ENCODE results near the gene AKT1S1.

Gene AKT1S1

GRCh38 chr19:49866933-49867782, 10.0 kb downstream of the AKT1S1 start, which contains the start of gene PNKP:
PNKP (minus strand) TSS chr19:49867576; CDS start chr19:49867204, 372 bp downstream.
- peak within 1 kb of the TSS; percentile 71 for H3K4me3 ChIP-seq (replicated peaks; ENCODE audit: low read depth, low read length)
- DNase-seq (ENCODE audit: extremely low read depth, low read depth): no peak
- no peak for TF ChIP-seq CTCF (IDR thresholded peaks at IDR 0.05; ENCODE audit: low read depth, low read length, missing control alignments)

- DNase-seq (ENCODE audit: extremely low read depth, low read depth): no peak
- H3K4me3 ChIP-seq (replicated peaks; ENCODE audit: low read depth, low read length): no peak overlapping the region
- TF ChIP-seq CTCF (IDR thresholded peaks at IDR 0.05; ENCODE audit: low read depth, low read length, missing control alignments): no peak
These were observed 12.3 kb downstream of the AKT1S1 start for GRCh38 chr19:49864890-49865289.

- no peak for TF ChIP-seq CTCF (IDR thresholded peaks at IDR 0.05; ENCODE audit: low read depth, low read length, missing control alignments)
- no peak overlapping the region for H3K4me3 ChIP-seq (replicated peaks; ENCODE audit: low read depth, low read length)
- no peak for DNase-seq (ENCODE audit: extremely low read depth, low read depth)
These were observed 13.2 kb downstream of the AKT1S1 start for GRCh38 chr19:49863935-49864320.

GRCh38 chr19:49863254-49863934, 13.8 kb downstream of the AKT1S1 start:
- H3K4me3 ChIP-seq (replicated peaks; ENCODE audit: low read depth, low read length): no peak overlapping the region
- DNase-seq (ENCODE audit: extremely low read depth, low read depth): no peak
- no peak for TF ChIP-seq CTCF (IDR thresholded peaks at IDR 0.05; ENCODE audit: low read depth, low read length, missing control alignments)

GRCh38 chr19:49862391-49863253, 14.5 kb downstream of the AKT1S1 start:
- no peak for DNase-seq (ENCODE audit: extremely low read depth, low read depth)
- TF ChIP-seq CTCF (IDR thresholded peaks at IDR 0.05; ENCODE audit: low read depth, low read length, missing control alignments): peak; percentile 34
- H3K4me3 ChIP-seq (replicated peaks; ENCODE audit: low read depth, low read length): no peak overlapping the region

GRCh38 chr19:49861541-49862378, 15.4 kb downstream of the AKT1S1 start:
- DNase-seq (ENCODE audit: extremely low read depth, low read depth): no peak
- no peak for TF ChIP-seq CTCF (IDR thresholded peaks at IDR 0.05; ENCODE audit: low read depth, low read length, missing control alignments)

More at GRCh38 chr19:49861541-49862378, 15.4 kb downstream of the AKT1S1 start:
- no peak overlapping the region for H3K4me3 ChIP-seq (replicated peaks; ENCODE audit: low read depth, low read length)
